Omental fat pad (tissue), 4 donors: ENCODE results near the gene NKAIN2. TPM values are rescaled to one million over a fixed set of nuclear protein-coding genes. Genes with fewer than 3 reads are reported as not detected.
"Not testable (repeated sequence)": the region's sequence is repeated elsewhere in the genome, so short reads cannot be mapped to it uniquely, and the experiment has no call there.

Source experiments
- ATAC-seq: fragments of 150-250 bp; one replicate; pipeline ENCODE4 v1.9.1; 2016; ENCODE audit warnings: mild to moderate bottlenecking, moderate library complexity; ENCODE audit not compliant: low FRiP score
- DNase-seq: peaks from one replicate; pipeline ENCODE4 v3.0.0-alpha.2; 2019; ENCODE audit warnings: low spot score
- CTCF ChIP-seq, 3 donors: fragments of 450-650 bp; IDR thresholded peaks; one replicate each; pipeline ENCODE4 v1.5.1; 2016 to 2017; ENCODE audit warnings: antibody characterized with exemption in 3 of 3, mild to moderate bottlenecking in 3 of 3, moderate library complexity in 2 of 3
- total RNA-seq, 4 donors: library from RNA; depleted of rRNA; stranded (reverse); fragments of >200 nt; gene quantifications; one replicate each; pipeline ENCODE4 v1.1.0, GENCODE V29; 2016

Gene NKAIN2
- total RNA-seq, 4 donors from 2014 or later: not detected

- DNase-seq (no peak), ATAC-seq (no peak)
- no peak for TF ChIP-seq CTCF (IDR thresholded peaks at IDR 0.05)
These were observed 530.7 kb downstream of the NKAIN2 start for GRCh38 chr6:124334359-124334758.

GRCh38 chr6:124339610-124340334 lies 536.1 kb downstream of the NKAIN2 start:
- no peak for DNase-seq
- no peak for ATAC-seq
- no peak for TF ChIP-seq CTCF (IDR thresholded peaks at IDR 0.05)

- not testable (repeated sequence) for ATAC-seq, DNase-seq
These were observed 544.7 kb downstream of the NKAIN2 start for GRCh38 chr6:124348339-124348738.

GRCh38 chr6:124355146-124355545 lies 551.5 kb downstream of the NKAIN2 start:
- no peak for ATAC-seq
- no peak for TF ChIP-seq CTCF (IDR thresholded peaks at IDR 0.05)
- no peak for DNase-seq

- DNase-seq (no peak), ATAC-seq (no peak)
- no peak for TF ChIP-seq CTCF (IDR thresholded peaks at IDR 0.05)
These were observed 552.7 kb downstream of the NKAIN2 start for GRCh38 chr6:124356276-124356810.

GRCh38 chr6:124356811-124357210 lies 553.1 kb downstream of the NKAIN2 start:
- ATAC-seq (no peak), DNase-seq (no peak)
- TF ChIP-seq CTCF (IDR thresholded peaks at IDR 0.05): no peak

GRCh38 chr6:124368131-124368530 lies 564.5 kb downstream of the NKAIN2 start:
- DNase-seq (no peak), ATAC-seq (no peak)
- TF ChIP-seq CTCF (IDR thresholded peaks at IDR 0.05): no peak
